Stimulated activated CD8-positive, alpha-beta memory T cell treated with anti-CD3 and anti-CD28 coated beads, Interleukin-15, amount 100 ng/mL, for 4 hours (primary cell): Measurements from ENCODE around the gene RAB39B.
"Not testable (repeated sequence)": the region's sequence is repeated elsewhere in the genome, so short reads cannot be mapped to it uniquely, and the experiment has no call there.

ENCODE experiments used
- DNase-seq, 2 donors: peaks; one replicate each; pipeline ENCODE4 v3.0.0-alpha.2; 2020; ENCODE audit warnings: low read depth in 2 of 2

The RAB39B gene

DNA sequence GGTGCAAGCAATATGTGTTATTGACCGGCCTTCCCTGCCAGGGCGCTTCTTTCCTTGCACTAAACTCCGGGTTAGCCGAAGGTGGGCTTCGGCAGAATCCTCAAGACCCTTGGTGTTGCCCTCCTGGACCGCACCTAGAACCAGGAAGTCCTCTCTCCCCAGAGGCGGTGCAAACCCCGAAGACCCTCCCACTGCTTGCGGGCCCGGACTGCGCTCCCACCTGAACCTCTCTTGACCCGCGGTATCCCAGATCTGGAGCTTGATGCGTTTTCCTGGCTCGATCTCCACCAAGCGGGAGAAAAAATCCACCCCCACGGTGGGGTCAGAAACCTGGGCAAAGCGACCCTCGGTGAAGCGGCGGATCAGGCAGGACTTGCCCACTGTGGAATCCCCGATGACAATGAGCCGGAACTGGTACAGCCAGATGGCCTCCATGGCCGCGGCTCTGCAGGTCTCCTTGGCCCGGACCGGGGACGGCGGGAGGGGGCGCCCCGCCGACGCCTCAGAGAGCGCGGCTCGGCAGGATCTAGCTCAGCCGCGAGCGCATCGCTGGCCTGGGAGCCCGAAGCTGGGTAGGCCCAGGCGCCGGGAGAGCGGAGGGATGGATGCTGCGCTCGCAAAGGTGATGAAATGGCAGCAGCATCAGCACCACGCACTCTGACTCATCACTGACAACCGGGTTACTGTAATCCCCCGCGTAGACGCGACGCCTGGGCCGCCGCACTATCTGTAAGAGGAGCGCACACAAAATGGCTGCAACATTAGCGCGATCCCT lies at the start of gene RAB39B:
RAB39B (minus strand) TSS at position 638 of the 775 bp plus-strand sequence; CDS start at position 435, 203 bp downstream.
- peak; percentile 40 to 58 for DNase-seq

DNA sequence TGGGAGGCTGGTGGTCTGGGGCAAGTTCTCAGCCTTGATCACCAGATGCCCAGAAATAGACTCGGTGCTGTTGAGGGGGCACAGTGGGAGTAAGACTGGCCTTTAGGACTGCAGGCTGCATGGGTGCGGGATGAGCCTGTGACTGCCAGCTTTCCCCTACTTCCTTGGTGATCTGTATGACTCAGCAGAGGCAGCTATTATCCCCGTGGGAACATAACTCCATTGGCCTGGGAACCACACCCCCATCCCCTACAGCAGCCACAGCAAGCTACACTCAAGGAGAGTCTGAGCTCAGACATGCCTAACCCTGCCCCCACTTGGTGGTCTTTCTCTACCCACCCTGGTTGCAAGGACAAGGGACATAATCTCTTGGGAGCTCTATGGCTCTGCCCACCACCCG lies 49.5 kb upstream of the RAB39B start:
- no peak for DNase-seq

- no peak for DNase-seq
Observed at GRCh38 chrX:155293771-155294170, 29.5 kb upstream of the RAB39B start.

GRCh38 chrX:155279873-155280272 lies 15.6 kb upstream of the RAB39B start:
- DNase-seq = no peak

DNA sequence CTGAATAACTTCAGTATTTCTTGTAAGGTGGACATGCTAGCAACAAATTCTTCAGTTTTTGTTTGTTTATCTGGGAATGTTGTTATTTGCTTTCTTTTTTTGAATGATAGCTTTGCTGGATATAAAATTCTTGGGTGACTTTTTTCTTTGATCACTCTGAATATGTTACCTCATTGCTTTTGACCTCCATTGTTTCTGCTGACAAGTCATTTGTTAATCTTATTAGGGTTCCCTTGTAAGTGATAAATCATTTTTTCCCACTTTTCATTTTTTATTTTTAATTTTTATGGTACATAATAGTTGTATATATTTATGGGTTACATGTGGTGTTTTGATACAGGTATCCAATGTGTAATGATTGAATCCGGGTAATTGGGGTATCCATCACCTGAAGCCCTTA lies 6.7 kb upstream of the RAB39B start:
- no peak for DNase-seq

- not testable (repeated sequence) for DNase-seq
Observed at GRCh38 chrX:155267995-155268394, 3.7 kb upstream of the RAB39B start.

DNA sequence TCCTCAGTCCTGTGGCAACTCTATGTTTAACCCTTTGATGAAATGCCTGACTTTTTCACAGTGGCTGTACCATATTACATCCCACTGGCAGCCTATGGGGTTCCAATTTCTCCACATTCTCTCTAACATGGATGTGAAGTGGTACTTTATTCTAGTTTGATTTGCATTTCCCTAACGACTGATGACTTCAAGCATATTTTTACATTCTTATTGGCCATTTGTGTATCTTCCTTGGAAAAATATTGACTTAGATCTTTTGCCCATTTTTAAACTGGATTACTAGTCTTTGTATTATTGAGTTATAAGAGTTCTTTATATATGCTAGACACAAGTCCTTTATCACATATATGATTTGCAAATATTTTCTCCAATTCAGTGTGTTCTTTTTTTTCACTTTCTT lies 2.1 kb upstream of the RAB39B start:
- DNase-seq = no peak

DNA sequence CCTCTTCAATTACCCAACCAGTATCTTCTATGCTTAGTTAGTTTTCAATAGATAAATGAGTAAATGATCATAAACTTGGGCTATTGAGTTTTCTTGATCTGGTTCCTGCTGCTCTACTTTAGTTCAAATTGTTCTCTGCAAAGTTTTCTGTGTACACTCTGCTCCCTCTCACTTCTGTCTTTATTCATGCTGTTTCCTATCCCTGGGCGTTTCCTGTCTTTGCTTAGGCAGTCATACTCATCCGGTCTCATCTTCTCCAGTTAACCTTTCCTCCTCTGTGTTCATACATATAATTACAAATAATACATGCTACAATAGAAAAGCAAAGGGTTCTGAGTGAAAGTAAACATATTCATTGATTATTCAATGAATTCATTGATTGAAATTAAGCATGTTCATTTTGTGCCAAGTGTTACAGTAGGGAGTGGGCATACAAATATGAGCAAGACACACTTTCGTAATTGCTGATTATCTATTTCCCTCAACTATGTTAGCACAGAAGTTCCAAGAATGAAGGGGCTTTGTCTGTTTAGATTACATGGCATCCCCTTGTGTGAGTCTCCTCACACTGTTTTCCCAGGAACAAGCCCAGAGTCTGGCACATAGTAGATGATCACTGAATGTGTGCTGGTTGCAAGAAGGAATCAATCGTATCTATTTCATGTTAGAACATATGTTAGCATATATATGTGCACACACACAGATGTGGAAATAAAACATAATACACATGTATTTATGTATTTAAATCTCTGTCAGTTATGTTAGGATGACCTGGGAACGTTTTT lies 1.1 kb downstream of the RAB39B start:
- DNase-seq = no peak

DNA sequence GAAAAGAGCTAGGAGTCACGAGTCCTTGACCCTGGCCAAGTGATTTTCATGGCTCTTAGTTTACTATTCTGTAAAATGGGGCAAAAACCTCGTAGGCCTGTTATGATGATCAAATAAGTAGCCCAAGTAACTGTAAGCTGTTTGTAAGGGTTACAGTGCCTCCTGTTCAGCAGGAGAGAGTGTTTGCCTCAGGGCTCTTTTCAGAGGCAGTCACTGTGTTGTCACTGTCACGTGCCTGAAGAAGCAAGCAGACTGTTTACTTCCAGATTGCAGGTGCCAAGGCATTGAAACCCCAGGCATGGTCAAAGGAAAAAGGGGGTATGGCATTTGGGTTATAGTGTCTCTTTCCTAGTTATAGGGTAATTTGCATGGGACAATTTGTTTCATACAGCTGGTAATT lies 4.5 kb downstream of the RAB39B start:
- DNase-seq = no peak

GRCh38 chrX:155251391-155251790 lies 12.9 kb downstream of the RAB39B start:
- no peak for DNase-seq

DNA sequence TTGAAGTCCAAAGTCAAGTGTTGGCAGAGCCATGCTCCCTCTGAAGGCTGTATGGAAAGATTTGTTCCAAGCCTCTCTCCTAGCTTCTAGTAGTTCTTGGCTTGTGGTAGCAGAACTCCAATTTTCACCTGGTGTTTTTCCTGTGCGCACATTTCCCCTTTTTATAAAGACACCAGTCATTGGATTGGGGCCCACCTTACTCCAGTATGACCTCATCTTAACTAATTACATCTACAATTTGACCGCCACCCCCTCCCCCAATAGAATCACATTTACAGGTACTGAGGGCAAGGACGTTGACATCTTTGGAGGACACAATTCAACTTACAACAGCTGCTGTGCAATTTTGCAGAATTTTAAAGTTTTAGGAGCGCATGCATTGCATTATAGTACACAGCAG lies 16.8 kb downstream of the RAB39B start:
- no peak for DNase-seq

DNA sequence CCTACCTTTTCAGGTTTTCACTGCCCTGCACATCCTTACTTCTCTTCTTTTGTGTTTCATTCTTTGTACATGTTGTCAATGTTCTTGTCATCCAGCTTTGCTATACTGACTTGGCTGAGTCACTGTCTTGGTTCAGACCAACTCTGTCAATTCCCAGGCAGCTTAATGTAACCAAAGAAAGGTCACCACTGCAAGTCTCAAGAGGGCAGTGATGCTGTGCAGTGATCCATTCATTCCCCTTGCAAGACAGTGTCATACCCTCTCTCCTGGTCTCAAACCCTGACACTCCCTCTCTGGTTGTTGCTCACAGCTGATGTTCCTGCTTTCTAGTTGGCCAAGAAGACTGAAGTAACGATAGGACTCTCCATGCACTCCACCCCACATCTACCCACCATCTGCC lies 17.5 kb downstream of the RAB39B start:
- DNase-seq = no peak

GRCh38 chrX:155242300-155242699 lies 22.0 kb downstream of the RAB39B start:
- no peak for DNase-seq

GRCh38 chrX:155237719-155238118 lies 26.6 kb downstream of the RAB39B start:
- no peak for DNase-seq

- no peak for DNase-seq
Observed at GRCh38 chrX:155235891-155236290, 28.4 kb downstream of the RAB39B start.

DNA sequence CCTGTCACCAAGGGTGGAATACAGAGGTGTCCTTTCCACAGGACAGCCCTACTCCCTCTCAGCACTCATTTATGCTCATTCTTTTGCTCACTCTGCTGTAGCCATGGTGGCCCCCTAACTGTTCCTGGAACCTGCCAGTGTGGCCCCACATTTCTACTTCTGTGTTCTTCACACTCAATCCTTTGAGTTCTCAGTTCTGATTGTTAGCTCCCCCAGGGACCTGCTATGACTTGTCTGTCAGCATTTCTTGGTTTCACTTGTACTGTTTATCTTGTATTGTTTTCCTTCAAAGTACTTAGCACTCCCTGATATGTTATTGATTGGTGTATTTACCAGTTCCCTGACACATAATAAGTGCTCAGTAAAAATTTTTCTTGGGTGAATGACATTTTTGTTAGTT lies 33.1 kb downstream of the RAB39B start:
- no peak for DNase-seq

DNA sequence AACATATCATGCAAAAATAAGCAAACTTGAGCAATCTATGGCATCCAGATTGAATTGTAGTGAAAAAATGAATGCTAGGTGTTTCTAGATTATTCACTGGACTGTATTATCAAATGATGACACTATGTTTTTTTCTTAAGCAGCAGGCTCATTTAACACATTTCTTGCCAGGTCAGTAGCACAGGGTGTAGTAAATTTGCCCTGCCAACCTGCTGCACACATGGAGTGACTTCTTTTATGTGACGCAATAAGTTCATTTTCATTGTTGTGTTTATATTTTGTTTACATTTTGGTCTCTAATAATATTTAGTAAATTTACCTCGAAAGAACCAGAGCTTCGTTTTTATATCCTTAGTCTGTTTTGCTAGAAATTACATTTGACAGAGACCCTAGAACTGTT lies 38.5 kb downstream of the RAB39B start:
- DNase-seq = no peak

GRCh38 chrX:155223746-155224145 lies 40.5 kb downstream of the RAB39B start:
- DNase-seq = not testable (repeated sequence)

- DNase-seq = no peak
Observed at GRCh38 chrX:155221351-155221750, 42.9 kb downstream of the RAB39B start.

DNA sequence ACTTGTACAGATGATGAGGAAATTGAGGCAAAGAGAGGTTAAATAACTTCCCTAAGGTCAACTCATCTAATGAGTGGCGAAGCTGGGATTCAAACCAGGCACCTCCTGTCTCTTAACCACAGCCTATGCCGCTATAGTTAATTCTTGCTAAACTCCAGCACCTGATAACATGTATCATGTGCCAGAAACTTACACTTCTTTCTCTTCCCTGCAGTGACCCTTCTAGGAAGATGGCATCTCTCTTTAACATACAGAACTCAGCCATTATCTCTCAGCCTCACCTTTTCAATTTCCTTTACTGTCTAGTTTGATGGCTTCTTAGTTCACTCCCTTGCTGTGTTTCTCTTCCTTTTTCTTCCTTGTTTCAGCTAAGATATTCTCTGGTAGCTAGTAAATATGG lies 45.5 kb downstream of the RAB39B start:
- no peak for DNase-seq

DNA sequence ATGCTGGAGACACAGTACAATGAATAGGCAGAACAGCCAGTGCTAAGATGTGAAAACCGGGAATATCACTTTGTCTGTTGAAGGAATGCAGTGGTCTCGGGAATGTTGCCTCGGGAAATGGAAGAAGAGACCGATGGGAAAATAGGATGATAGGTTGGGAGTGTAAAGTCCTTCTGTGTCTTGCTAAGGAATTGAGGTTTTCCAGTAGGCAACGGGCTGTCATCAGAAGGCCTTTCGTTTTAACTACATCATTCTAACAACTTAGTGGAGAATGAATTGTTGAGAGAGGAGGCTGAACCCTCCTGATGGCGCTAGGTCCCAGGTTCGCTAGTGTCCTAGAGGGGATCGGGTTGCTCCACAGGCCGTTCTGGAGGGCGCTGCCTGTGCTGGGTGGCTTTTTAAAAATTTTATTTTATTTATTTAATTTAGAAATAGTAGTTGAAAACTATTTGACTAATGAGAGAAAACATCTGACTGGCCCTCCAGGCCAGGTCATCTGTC lies 47.3 kb downstream of the RAB39B start:
- no peak for DNase-seq

- DNase-seq = peak; percentile 68 to 73
Observed at GRCh38 chrX:155216179-155216939, 47.9 kb downstream of the RAB39B start, which contains the start of gene VBP1. Gene VBP1, plus strand, starts transcription at chrX:155216460. Its CDS starts 23 bp downstream, at chrX:155216483.
